Activated CD4-positive, alpha-beta T cell treated with anti-CD3 and anti-CD28 coated beads, Interleukin-2, amount 50 U/mL, for 16 hours (primary cell): ENCODE results near the gene DUOXA1.
"Not testable (repeated sequence)": the region's sequence is repeated elsewhere in the genome, so short reads cannot be mapped to it uniquely, and the experiment has no call there.

Source experiments
- DNase-seq: peaks from one replicate; pipeline ENCODE4 v3.0.0-alpha.2; 2020

The DUOXA1 gene

DNA sequence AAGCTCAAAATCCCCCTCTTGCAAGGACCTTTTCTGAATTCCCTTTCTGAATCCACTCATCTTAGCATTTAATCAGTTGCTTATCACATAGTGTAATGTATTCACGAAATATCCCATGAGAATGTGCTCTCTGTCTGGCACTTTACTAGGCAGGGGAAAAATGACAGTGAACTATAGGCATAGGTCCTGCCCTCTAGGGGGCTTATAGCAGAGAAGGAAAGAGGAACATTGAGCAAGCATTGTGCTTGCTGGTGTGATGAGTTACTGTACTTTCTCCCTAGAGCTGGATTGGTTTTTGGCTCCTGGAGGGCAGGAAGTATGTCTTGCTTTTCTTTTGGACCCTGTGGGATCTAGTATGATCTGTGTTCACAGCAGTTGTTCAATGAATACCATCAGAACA, 42.2 kb downstream of the DUOXA1 start:
- DNase-seq = no peak

GRCh38 chr15:45084163-45084562, 45.5 kb downstream of the DUOXA1 start:
- DNase-seq = no peak

DNA sequence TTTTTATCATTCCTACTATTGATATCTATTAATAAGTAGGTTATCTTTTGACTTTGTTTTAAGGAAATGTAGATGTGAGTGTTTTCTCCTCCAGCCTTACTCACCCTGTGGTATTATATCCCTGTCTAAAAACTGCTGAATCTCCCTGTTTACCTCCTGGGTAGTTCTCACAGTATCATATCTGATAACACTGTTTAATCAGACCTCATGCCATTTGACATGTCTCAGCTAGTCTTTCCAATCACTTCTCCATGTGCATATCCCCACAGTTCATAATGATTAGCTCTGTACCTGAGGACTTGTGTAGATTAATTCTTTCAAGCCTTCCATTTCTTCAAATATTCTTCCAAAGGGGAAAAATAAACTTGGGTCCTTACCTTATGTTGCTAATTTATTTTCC, 46.5 kb downstream of the DUOXA1 start:
- DNase-seq = no peak

DNA sequence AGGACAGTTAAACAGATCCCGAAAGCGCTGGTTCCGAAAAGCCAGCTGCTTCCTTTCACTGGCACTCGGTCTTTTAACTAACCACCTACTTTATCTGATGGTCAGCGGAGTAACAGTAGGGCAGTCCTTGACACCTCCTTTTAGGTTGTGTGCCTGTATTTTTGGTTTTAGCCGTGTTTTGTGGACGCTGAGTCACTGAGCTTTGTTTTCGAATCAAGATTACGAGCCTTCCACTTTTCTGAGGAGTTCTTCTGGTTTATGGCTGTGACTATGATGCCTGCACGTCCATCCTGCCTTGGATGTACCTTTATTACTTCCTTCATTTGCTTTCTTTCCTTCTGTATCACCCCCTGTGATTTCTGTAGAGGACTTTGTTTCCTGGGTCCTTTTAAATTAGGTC, 47.3 kb downstream of the DUOXA1 start:
- DNase-seq = not testable (repeated sequence)

DNA sequence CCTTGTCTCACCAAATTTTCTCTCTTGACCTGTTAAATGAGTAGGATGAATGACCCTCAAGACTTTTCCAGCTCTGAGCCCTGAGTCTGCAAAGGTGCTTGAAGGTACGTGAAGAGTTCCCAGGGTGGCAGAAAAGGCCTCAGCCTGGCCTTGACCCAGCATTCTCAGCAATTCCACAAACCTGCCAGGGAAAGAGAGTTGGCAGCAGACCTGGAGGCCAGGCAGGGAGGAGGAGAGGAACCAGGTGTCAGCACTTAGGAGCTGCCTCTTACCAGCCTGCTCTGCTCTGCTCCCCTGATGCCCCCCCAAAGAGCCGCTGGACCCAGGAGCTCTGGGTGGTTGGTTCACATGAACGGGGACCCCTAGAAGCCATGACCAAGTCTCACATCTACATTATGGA, 49.1 kb downstream of the DUOXA1 start:
- DNase-seq = not testable (repeated sequence)

- not testable (repeated sequence) for DNase-seq
Observed at GRCh38 chr15:45079628-45080246, 49.9 kb downstream of the DUOXA1 start.

GRCh38 chr15:45079201-45079600, 50.5 kb downstream of the DUOXA1 start:
- not testable (repeated sequence) for DNase-seq

DNA sequence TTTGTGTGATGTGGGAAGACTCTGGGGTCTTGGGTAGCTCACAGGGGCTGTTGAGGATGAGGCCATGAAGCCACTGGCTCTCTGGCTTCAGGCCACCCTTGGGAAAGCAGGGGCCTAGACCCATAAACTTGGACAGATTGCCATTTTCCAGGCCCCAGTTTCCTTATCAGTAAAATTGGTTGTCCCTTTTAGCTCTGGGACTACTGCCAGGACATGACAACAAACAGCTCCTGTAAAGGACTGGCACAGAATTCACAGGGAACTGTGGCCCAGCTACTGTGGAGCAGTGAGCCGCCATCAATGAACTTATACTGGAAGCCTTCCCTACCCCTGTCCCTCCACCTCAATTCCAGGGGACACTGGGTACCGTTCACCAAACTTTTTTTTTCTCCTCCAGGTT, 52.3 kb downstream of the DUOXA1 start:
- DNase-seq = not testable (repeated sequence)

DNA sequence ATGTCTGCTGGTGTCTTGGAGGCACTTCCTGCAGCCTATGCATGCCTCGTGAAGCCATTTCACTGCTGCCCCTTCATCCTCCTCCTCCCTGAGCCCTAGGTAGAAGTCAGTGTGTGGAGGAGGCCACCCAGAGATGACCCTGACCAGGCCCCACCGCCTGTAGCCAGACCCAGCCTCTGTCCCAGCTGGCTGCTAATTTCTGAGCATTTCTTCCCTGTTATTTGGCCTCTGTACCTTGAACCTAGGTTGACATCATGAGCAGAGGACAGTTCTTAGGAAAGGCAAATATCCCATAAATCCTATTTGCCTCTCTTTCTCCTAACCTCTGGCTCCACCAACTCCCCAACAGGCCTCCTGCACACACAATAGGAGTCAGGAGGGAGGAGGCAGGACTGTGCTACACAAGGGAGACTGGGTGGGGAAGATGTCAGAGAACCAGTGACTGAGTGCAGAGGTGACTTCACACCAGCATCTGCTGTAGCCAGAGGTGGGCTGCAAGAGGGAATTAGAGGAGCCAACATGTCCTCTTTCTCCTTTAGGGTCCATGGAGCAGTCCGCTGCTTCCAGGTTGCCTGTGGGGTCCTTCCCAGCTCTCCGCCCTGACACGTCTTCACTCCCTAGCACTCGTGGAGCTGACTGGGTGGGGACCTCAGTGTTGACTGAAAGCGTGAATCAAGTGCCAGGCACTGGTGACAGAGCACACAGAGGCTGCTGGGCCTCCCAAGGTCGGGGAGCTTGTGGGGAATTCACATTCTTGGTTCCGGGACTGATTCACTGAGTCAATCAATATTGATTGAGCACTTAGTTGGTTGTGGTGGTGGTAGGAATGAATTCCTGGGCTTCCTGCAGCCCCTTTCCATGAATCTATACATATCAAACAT, 54.0 kb downstream of the DUOXA1 start:
- not testable (repeated sequence) for DNase-seq

- not testable (repeated sequence) for DNase-seq
Observed at GRCh38 chr15:45073602-45074001, 56.1 kb downstream of the DUOXA1 start.

DNA sequence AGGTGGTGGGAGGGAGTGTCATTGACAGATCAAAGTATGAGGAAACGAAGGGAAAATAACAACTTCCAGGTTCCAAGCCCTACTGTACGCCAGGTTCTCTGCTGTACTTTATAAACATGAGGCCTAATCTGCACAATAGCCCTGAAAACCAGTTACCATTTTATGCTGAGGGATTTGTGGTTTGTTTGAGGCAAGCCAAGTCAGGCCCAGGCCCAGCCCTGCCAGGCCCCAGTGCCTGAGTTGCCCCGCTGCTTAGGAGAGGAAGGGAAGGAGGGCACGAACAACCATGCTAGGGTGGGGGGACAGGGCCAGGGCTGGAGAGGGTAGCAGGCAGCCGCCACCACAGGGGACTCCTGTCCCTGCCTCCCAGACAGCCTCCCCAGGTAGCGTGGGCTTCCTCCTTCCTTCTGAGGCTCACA, 59.7 kb downstream of the DUOXA1 start:
- DNase-seq = not testable (repeated sequence)
